Liver (tissue), 9 donors: ENCODE data around the gene CMTM2. TPM values are rescaled to one million over a fixed set of nuclear protein-coding genes. Genes with fewer than 3 reads are reported as not detected.

ENCODE experiments used
- DNase-seq: peaks from one replicate; pipeline ENCODE4 v3.0.0-alpha.2; 2017; ENCODE audit warnings: low spot score
- H3K27ac ChIP-seq, 2 donors: one replicate each; pipeline ENCODE4 v1.7.0; 2013; ENCODE audit warnings: inconsistent platforms in 2 of 2, low read length in 2 of 2, control low read depth in 1 of 2, low read depth in 1 of 2, mild to moderate bottlenecking in 1 of 2
- H3K27me3 ChIP-seq, 4 donors: one replicate each; pipeline versions ENCODE4 v1.6.1 to v1.7.0; 2013; ENCODE audit warnings: low read length in 3 of 4, inconsistent platforms in 1 of 4, mild to moderate bottlenecking in 1 of 4, moderate library complexity in 1 of 4; ENCODE audit not compliant: control insufficient read depth in 4 of 4, insufficient read depth in 4 of 4
- H3K36me3 ChIP-seq, 4 donors: one replicate each; pipeline versions ENCODE4 v1.6.1 to v1.7.0; 2013; ENCODE audit warnings: low read length in 3 of 4, mild to moderate bottlenecking in 3 of 4, low read depth in 1 of 4, moderate library complexity in 1 of 4; ENCODE audit not compliant: control insufficient read depth in 4 of 4, insufficient read depth in 3 of 4
- H3K4me1 ChIP-seq, 4 donors: one replicate each; pipeline versions ENCODE4 v1.6.1 to v1.7.0; 2013; ENCODE audit warnings: low read length in 3 of 4, mild to moderate bottlenecking in 3 of 4, moderate library complexity in 1 of 4; ENCODE audit not compliant: control insufficient read depth in 4 of 4, insufficient read depth in 4 of 4
- H3K4me3 ChIP-seq, 3 donors: one replicate each; pipeline versions ENCODE4 v1.6.1 to v1.7.0; 2013; ENCODE audit warnings: low read length in 3 of 3, control low read depth in 1 of 3, low read depth in 1 of 3, mild to moderate bottlenecking in 1 of 3
- H3K9ac ChIP-seq, 2 donors: one replicate each; pipeline ENCODE4 v1.7.0; 2013; ENCODE audit warnings: low read length in 2 of 2, mild to moderate bottlenecking in 2 of 2, moderate library complexity in 2 of 2, control low read depth in 1 of 2, low read depth in 1 of 2
- H3K9me3 ChIP-seq, 4 donors: one replicate each; pipeline versions ENCODE4 v1.6.1 to v1.7.0; 2013; ENCODE audit warnings: low read length in 3 of 4; ENCODE audit not compliant: control insufficient read depth in 4 of 4
- ATF3 ChIP-seq: IDR thresholded peaks from 2 replicates; pipeline ENCODE4 v1.6.1; 2016; ENCODE audit warnings: antibody characterized with exemption
- CTCF ChIP-seq: fragments of 150-350 bp; IDR thresholded peaks from 2 replicates; pipeline ENCODE4 v1.5.1; 2017; ENCODE audit warnings: improper control_type of control experiment, low read depth, low read length; ENCODE audit not compliant: missing input control
- EGR1 ChIP-seq, 2 donors: IDR thresholded peaks; 2 replicates each; pipeline ENCODE4 v1.6.1; 2016 to 2018; ENCODE audit warnings: antibody characterized with exemption in 2 of 2, low read depth in 2 of 2
- HNF4G ChIP-seq: IDR thresholded peaks from 2 replicates; pipeline ENCODE4 v1.6.1; 2016; ENCODE audit warnings: antibody characterized with exemption
- MAX ChIP-seq: IDR thresholded peaks from 2 replicates; pipeline ENCODE4 v1.6.1; 2016; ENCODE audit warnings: antibody characterized with exemption
- NR2F2 ChIP-seq: IDR thresholded peaks from 2 replicates; pipeline ENCODE4 v1.6.1; 2016; ENCODE audit warnings: antibody characterized with exemption
- RAD21 ChIP-seq, 2 donors: IDR thresholded peaks; 2 replicates each; pipeline ENCODE4 v1.6.1; 2016; ENCODE audit warnings: antibody characterized with exemption in 2 of 2, mild to moderate bottlenecking in 2 of 2
- RXRA ChIP-seq, 2 donors: IDR thresholded peaks; 2 replicates each; pipeline ENCODE4 v1.6.1; 2017 to 2018; ENCODE audit warnings: antibody characterized with exemption in 2 of 2, mild to moderate bottlenecking in 1 of 2
- SP1 ChIP-seq: IDR thresholded peaks from 2 replicates; pipeline ENCODE4 v1.6.1; 2018; ENCODE audit warnings: antibody characterized with exemption, mild to moderate bottlenecking
- WGBS: extraction: QIAGEN DNeasy Blood & Tissue Kit; methylation state at CpG from one replicate; pipeline ENCODE4 v1.1.7; 2013; 5-methylcytosine and 5-hydroxymethylcytosine counted together
- polyA plus RNA-seq, 2 donors: library from polyadenylated mRNA; stranded (reverse) in 1 of 2; unstranded in 1 of 2; fragments of 200-250 nt in 1 of 2; fragments of >200 nt in 1 of 2; fragmentation: Nextera tagmentation in 1 of 2; extraction: Ambion mirVana in 1 of 2; gene quantifications; one replicate each; pipeline versions ENCODE4 v1.2.1 to v1.2.3, GENCODE V29; 2013 to 2015
- total RNA-seq, 2 donors: library from RNA; depleted of rRNA; stranded (reverse); fragments of >200 nt; gene quantifications; one replicate each; pipeline ENCODE4 v1.2.3, GENCODE V29; 2014
- donor health status: healthy.
- donor health status: healthy.
- donor health status: healthy.
- donor health status: healthy.
- donor health status: healthy.

CMTM2 gene
- total and polyA plus RNA-seq, 4 donors: 0.50 to 1.1 (median 0.62) TPM

GRCh38 chr16:66562409-66562808 lies 16.9 kb upstream of the CMTM2 start:
- no peak overlapping the region for H3K4me3 ChIP-seq
- H3K27ac ChIP-seq: no peak overlapping the region
- 91% methylated on average over 1 of the region's 1 CpG for WGBS
- peaks cover 0 to 7% (median under 1%) of the 10 kb centered on the region in 4 donors for H3K4me1 ChIP-seq
- no peak overlapping the region for H3K9ac ChIP-seq
- DNase-seq: no peak
- H3K9me3 ChIP-seq: no peaks in the 10 kb centered on the region
- TF ChIP-seq RAD21 (IDR thresholded peaks at IDR 0.05) (peak; percentile 41 to 45), RXRA (IDR thresholded peaks at IDR 0.05) (no peak), ATF3 (no peak), EGR1 (IDR thresholded peaks at IDR 0.05; ENCODE audit: low read depth in 2 of 2) (no peak)
- H3K36me3 ChIP-seq: peaks cover 0 to 6% (median 1%) of the 10 kb centered on the region in 4 donors
- no peaks in the 10 kb centered on the region for H3K27me3 ChIP-seq

GRCh38 chr16:66562986-66563385 lies 16.3 kb upstream of the CMTM2 start:
- peaks cover 0 to 7% (median under 1%) of the 10 kb centered on the region in 4 donors for H3K4me1 ChIP-seq
- peaks cover 0 to 6% (median 1%) of the 10 kb centered on the region in 4 donors for H3K36me3 ChIP-seq

DNA sequence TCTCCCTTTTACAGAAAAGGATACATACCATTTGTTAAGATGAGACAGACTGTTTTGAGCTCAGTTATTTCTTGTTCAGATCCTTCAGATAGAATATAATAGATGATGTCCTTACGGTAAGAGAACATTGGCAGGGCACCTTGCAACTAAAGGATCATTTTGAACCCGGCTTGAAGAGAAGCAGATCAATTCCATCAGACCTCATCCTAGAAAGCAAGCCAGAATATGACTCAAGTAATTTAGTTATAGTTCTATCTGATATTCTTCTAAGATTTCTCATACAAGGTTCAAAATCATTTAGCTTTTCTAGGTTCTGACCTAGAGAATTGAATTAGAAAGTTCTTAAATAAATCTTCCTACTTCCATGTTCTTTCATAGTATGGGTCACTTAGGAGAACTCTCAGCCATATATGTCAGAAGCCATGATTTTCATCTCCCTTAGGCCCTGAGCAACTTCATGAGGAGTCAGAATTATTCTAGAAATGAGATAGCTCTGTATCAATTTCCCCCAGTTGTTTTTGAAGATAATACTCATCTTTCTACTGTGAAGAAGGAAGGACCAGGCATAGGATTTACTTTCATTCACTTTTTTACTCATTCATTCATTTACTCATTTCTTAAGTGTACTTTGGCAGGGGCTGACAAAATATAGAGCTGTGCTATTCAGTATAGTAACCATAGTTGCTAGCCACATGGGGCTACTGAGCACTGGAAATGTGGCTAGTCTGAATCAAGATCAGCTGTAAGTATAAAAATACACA lies 15.5 kb upstream of the CMTM2 start:
- 95% methylated on average over 2 of the region's 2 CpGs for WGBS
- DNase-seq: no peak
- Histone ChIP-seq H3K27me3 (no peaks in the 10 kb centered on the region), H3K9me3 (no peaks in the 10 kb centered on the region), H3K4me1 (peaks cover 0 to 7% (median under 1%) of the 10 kb centered on the region in 4 donors), H3K4me3 (no peak overlapping the region), H3K9ac (peak overlapping the region in 1 of 2 donors; percentile 6), H3K36me3 (peaks cover 0 to 6% (median 1%) of the 10 kb centered on the region in 4 donors), H3K27ac (no peak overlapping the region)
- TF ChIP-seq SP1 (no peak), NR2F2 (no peak), CTCF (no peak), RAD21 (IDR thresholded peaks at IDR 0.05) (no peak)

More at GRCh38 chr16:66562986-66563385, 16.3 kb upstream of the CMTM2 start:
- H3K27ac ChIP-seq: no peak overlapping the region
- no peaks in the 10 kb centered on the region for H3K9me3 ChIP-seq
- TF ChIP-seq HNF4G: no peak
- no peak for TF ChIP-seq RAD21 (IDR thresholded peaks at IDR 0.05)
- no peak for TF ChIP-seq MAX
- no peak for TF ChIP-seq ATF3
- DNase-seq: no peak
- 85% methylated on average over 2 of the region's 2 CpGs for WGBS
- H3K27me3 ChIP-seq: no peaks in the 10 kb centered on the region
- H3K4me3 ChIP-seq: no peak overlapping the region
- H3K9ac ChIP-seq: no peak overlapping the region
